ENCODE measurements around the gene FUT2. TPM values are rescaled to one million over a fixed set of nuclear protein-coding genes. Genes with fewer than 3 reads are reported as not detected.
"Not testable (repeated sequence)": the region's sequence is repeated elsewhere in the genome, so short reads cannot be mapped to it uniquely, and the experiment has no call there.

Gene FUT2
- total RNA-seq, 1 donor from 2014 or later, result not detected

DNA sequence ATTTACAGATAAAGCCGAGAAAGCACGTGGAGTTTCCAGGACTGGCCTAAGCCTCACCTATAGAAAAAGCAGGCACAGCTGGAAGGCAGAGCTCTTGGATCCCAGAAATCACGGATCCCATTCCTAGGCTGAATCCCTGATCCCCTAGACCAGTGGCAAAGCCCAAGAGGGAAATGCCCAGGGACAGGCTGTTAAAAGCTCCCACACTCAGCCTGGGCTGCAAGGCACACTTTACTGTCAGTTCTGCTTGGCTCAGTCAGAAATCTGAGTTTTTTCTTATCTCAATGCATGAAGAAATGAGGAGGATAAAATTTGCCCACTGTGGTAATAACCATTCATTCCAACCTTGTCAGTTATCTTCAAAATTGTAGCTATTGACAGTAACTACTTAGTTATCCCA lies 8.0 kb upstream of the FUT2 start:
- Mint-ChIP-seq H3K27ac (no peak overlapping the region), H3K4me3 (no peak overlapping the region), H3K9me3 (no peaks in the 10 kb centered on the region), H3K27me3 (no peaks in the 10 kb centered on the region), H3K4me1 (no peaks in the 10 kb centered on the region), H3K36me3 (ENCODE audit: low read depth) (no peaks in the 10 kb centered on the region)
- CTCF ChIA-PET, result no interaction called here
- DNase-seq (no peak), ATAC-seq (ENCODE audit: low read depth) (no peak)
- POLR2A ChIA-PET, result no interaction called here
- no peak for TF ChIP-seq CTCF (IDR thresholded peaks at IDR 0.05)
- intact Hi-C loops (cut with micrococcal nuclease), result no loop called here

DNA sequence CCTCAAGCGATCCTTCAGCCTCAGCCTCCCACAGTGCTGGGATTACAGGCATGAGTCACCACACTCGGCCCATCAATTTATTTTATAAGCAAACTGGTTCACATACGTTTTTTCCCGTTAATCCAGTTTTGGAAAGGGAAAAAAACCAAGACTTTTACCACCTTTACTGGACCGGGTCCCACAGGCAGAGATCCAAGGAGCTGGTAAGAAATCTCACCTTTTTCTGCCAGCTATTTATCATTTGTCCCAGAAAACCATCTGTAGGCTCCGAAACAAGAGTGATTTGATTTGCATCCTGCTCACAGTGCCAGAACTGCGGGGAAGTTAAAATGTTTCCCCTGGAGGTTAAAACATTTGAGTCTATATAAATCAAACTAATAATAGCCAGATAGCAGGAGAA lies 6.3 kb upstream of the FUT2 start:
- no peaks in the 10 kb centered on the region for H3K36me3 Mint-ChIP-seq (ENCODE audit: low read depth)
- ChIA-PET POLR2A (no interaction called here), CTCF (no interaction called here)
- DNase-seq (no peak), ATAC-seq (ENCODE audit: low read depth) (no peak)
- no peak overlapping the region for H3K27ac Mint-ChIP-seq
- no peak for TF ChIP-seq CTCF (IDR thresholded peaks at IDR 0.05)
- intact Hi-C loops (cut with micrococcal nuclease), result no loop called here
- H3K27me3 Mint-ChIP-seq, result no peaks in the 10 kb centered on the region
- H3K9me3 Mint-ChIP-seq, result no peaks in the 10 kb centered on the region
- H3K4me3 Mint-ChIP-seq, result no peak overlapping the region
- H3K4me1 Mint-ChIP-seq, result no peaks in the 10 kb centered on the region

GRCh38 chr19:48693629-48694028 lies 2.1 kb upstream of the FUT2 start:
- peaks cover 15% of the 10 kb centered on the region for H3K27me3 Mint-ChIP-seq
- POLR2A ChIA-PET, CTCF ChIA-PET: not testable (repeated sequence)

GRCh38 chr19:48696353-48697010 lies 711 bp downstream of the FUT2 start:
- peak overlapping the region; percentile 72 for H3K4me3 Mint-ChIP-seq
- H3K36me3 Mint-ChIP-seq (ENCODE audit: low read depth), result no peaks in the 10 kb centered on the region
- no peak for DNase-seq
- intact Hi-C loops (cut with micrococcal nuclease), result no loop called here
- ChIA-PET POLR2A (no interaction called here), CTCF (no interaction called here)
- peaks cover 16% of the 10 kb centered on the region for H3K27me3 Mint-ChIP-seq
- no peaks in the 10 kb centered on the region for H3K9me3 Mint-ChIP-seq
- no peak overlapping the region for H3K27ac Mint-ChIP-seq
- peak; percentile 28 for ATAC-seq (ENCODE audit: low read depth)
- no peak for TF ChIP-seq CTCF (IDR thresholded peaks at IDR 0.05)
- peaks cover 9% of the 10 kb centered on the region for H3K4me1 Mint-ChIP-seq

More at GRCh38 chr19:48693629-48694028, 2.1 kb upstream of the FUT2 start:
- ATAC-seq (ENCODE audit: low read depth); H3K36me3 Mint-ChIP-seq (ENCODE audit: low read depth); H3K9me3 Mint-ChIP-seq; H3K4me3 Mint-ChIP-seq; H3K4me1 Mint-ChIP-seq; DNase-seq; intact Hi-C loops (cut with micrococcal nuclease); H3K27ac Mint-ChIP-seq: not testable (repeated sequence)

- CTCF ChIA-PET, result no interaction called here
- H3K9me3 Mint-ChIP-seq, result no peaks in the 10 kb centered on the region
- peaks cover 9% of the 10 kb centered on the region for H3K4me1 Mint-ChIP-seq
- DNase-seq (no peak), ATAC-seq (ENCODE audit: low read depth) (no peak)
- no peak overlapping the region for H3K4me3 Mint-ChIP-seq
- H3K27me3 Mint-ChIP-seq, result peaks cover 16% of the 10 kb centered on the region
- no peak overlapping the region for H3K27ac Mint-ChIP-seq
- POLR2A ChIA-PET, result interaction anchor here (0.5 kb wide), 1 partner anchor 497 kb away, joined by 3 read pairs; no protein-coding TSS in a partner anchor
- peaks cover 3% of the 10 kb centered on the region for H3K36me3 Mint-ChIP-seq (ENCODE audit: low read depth)
- intact Hi-C loops (cut with micrococcal nuclease), result no loop called here
- no peak for TF ChIP-seq CTCF (IDR thresholded peaks at IDR 0.05)
These were observed 2.3 kb downstream of the FUT2 start for GRCh38 chr19:48698046-48698445.

GRCh38 chr19:48702701-48703100 lies 6.9 kb downstream of the FUT2 start:
- H3K27me3 Mint-ChIP-seq, result peaks cover 5% of the 10 kb centered on the region
- intact Hi-C loops (cut with micrococcal nuclease), result no loop called here

More at GRCh38 chr19:48702701-48703100, 6.9 kb downstream of the FUT2 start:
- POLR2A ChIA-PET, result no interaction called here
- Mint-ChIP-seq H3K4me1 (no peaks in the 10 kb centered on the region), H3K9me3 (no peaks in the 10 kb centered on the region), H3K27ac (no peak overlapping the region), H3K4me3 (no peak overlapping the region), H3K36me3 (ENCODE audit: low read depth) (peaks cover 11% of the 10 kb centered on the region)
- no peak for TF ChIP-seq CTCF (IDR thresholded peaks at IDR 0.05)
- CTCF ChIA-PET, result no interaction called here
- no peak for DNase-seq
- ATAC-seq (ENCODE audit: low read depth), result no peak

All from activated B cell treated with CpG ODN at 0.5 μM for 24 hours (primary cell).